Liver (tissue), 3 donors: ENCODE results near the gene CADM3.

ENCODE experiments used
- EGR1 ChIP-seq, 2 donors: IDR thresholded peaks; 2 replicates each; pipeline ENCODE4 v1.6.1; 2016 to 2018; ENCODE audit warnings: antibody characterized with exemption in 2 of 2, low read depth in 2 of 2
- HNF4A ChIP-seq, 2 donors: conservative IDR thresholded peaks; 2 replicates each; pipeline ENCODE4 v1.6.1; 2016; ENCODE audit warnings: antibody characterized with exemption in 2 of 2, mild to moderate bottlenecking in 2 of 2
- TF ChIP-seq, protein P1 (sequence below): fragments of 150-350 bp; IDR thresholded peaks from 2 replicates; pipeline ENCODE4 v1.5.1; 2017; ENCODE audit warnings: improper control_type of control experiment, low read depth, low read length; ENCODE audit not compliant: missing input control
- donor health status: healthy.
- donor health status: healthy.

DNA sequence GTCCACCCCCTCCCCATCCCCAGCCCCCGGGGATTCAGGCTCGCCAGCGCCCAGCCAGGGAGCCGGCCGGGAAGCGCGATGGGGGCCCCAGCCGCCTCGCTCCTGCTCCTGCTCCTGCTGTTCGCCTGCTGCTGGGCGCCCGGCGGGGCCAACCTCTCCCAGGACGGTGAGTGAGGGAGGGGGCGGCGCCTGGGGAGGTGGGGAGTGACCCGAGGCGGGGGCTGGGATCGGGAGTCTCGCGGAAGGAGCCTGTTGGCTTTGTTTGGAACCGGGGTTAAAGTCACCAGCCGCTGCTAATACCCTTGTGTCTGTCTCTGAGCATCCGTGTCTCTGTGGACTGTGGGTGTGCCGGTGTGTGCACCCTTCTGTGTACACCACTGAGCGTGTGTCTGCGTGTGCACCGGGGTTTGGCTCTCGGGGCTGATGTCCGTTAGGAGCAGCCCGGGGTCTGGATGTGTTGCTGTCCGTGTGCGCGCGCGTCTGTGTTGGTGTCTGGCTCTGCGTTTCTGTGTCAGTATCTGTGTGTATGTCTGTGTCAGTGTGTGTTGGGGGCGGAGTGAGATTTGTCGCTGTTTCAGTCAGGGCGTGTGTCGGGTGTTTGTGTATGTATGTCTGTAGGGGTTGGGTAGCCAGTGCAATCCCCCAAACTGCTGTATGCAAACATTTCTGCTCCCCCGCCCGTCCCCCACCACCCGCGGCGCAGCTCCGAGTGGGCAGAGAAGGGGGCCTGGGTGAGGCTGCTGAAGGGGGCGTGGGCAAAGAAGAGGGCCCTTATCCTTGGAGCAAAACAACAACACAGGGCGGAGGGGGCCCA, 480 bp downstream of the CADM3 start:
- TF ChIP-seq, protein P1, sequence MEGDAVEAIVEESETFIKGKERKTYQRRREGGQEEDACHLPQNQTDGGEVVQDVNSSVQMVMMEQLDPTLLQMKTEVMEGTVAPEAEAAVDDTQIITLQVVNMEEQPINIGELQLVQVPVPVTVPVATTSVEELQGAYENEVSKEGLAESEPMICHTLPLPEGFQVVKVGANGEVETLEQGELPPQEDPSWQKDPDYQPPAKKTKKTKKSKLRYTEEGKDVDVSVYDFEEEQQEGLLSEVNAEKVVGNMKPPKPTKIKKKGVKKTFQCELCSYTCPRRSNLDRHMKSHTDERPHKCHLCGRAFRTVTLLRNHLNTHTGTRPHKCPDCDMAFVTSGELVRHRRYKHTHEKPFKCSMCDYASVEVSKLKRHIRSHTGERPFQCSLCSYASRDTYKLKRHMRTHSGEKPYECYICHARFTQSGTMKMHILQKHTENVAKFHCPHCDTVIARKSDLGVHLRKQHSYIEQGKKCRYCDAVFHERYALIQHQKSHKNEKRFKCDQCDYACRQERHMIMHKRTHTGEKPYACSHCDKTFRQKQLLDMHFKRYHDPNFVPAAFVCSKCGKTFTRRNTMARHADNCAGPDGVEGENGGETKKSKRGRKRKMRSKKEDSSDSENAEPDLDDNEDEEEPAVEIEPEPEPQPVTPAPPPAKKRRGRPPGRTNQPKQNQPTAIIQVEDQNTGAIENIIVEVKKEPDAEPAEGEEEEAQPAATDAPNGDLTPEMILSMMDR, result no peak
- no peak for TF ChIP-seq HNF4A (conservative IDR thresholded peaks at IDR 0.05)
- no peak for TF ChIP-seq EGR1 (IDR thresholded peaks at IDR 0.05; ENCODE audit: low read depth in 2 of 2)
